GM18519 (cell line): Measurements from ENCODE around the gene TBCD.

ENCODE experiments used
- ATAC-seq: cut with Tn5 transposase; IDR thresholded peaks from one replicate; pipeline ENCODE4 v1.9.1; 2021; ENCODE audit warnings: mild to moderate bottlenecking, moderate library complexity; ENCODE audit not compliant: unreplicated experiment, low FRiP score

The TBCD gene

DNA sequence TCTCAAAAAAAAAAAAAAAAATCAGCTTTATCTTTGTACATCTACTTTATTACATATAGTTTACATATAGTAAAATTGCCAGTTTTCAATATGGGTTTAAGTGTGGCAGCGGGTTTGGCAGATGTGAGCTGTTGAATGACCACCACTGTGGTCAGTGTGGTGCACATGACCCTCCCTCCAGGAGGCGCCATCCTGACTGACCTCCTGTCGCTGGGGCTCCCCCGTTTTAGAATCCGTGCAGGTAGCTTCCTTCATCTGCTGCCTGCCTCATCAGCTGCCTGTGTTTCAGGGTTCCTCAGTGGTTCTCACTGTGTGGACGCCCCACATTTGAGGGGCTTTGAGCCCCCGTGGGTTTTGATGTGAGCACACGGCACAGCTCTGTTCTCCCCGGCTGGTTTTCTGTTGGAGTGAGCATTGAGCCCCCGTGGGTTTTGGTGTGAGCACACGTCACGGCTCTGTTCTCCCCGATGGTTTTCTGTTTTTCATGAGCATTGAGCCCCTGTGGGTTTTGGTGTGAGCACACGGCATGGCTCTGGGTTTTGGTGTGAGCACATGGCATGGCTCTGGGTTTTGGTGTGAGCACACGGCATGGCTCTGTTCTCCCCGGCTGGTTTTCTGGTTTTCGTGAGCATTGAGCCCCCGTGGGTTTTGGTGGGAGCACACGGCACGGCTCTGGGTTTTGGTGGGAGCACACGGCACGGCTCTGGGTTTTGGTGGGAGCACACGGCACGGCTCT lies 145.8 kb downstream of the TBCD start:
- ATAC-seq, result no peak

- no peak for ATAC-seq
Observed at GRCh38 chr17:82898976-82899514, 147.2 kb downstream of the TBCD start.

DNA sequence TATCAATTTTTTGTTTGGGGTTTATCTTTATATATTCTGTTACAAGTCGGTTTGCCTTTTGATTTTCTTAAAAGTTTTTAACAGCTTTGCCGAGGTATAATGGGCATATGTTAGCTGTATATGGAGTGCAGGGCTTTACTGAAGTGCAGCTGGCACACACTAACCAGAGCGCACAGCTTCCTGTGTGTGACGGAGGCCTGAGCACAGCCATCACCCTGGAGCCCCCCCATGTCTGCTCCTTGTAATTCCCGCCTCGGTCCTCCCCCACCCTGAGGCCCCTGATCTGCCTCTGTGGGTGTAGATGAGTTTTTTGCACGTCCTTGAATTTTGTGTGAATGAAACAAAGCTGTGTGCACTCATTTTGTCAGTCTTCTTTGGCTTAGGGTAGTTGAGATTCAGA lies 148.1 kb downstream of the TBCD start:
- no peak for ATAC-seq

GRCh38 chr17:82900741-82901140 lies 148.9 kb downstream of the TBCD start:
- ATAC-seq, result no peak

GRCh38 chr17:82901356-82901755 lies 149.5 kb downstream of the TBCD start:
- ATAC-seq, result no peak

DNA sequence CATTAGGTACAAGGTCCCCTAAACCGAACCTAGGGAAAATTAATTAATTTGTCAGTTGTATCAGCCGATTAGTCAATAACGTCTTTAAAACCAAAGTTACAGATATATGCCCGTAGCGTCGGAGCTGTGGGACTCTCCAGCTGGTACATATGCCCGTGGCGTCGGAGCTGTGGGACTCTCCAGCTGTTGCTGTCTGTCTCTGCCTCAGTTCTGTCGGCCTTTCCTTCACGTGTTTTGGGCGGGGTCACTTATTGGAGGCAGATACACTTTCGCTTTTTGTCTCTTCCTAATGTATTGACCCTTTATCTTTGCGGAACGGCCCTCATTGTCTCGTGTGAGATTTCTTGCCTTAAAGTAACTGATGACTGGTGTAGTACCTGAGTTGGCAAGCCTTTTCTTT lies 150.0 kb downstream of the TBCD start:
- ATAC-seq, result no peak

DNA sequence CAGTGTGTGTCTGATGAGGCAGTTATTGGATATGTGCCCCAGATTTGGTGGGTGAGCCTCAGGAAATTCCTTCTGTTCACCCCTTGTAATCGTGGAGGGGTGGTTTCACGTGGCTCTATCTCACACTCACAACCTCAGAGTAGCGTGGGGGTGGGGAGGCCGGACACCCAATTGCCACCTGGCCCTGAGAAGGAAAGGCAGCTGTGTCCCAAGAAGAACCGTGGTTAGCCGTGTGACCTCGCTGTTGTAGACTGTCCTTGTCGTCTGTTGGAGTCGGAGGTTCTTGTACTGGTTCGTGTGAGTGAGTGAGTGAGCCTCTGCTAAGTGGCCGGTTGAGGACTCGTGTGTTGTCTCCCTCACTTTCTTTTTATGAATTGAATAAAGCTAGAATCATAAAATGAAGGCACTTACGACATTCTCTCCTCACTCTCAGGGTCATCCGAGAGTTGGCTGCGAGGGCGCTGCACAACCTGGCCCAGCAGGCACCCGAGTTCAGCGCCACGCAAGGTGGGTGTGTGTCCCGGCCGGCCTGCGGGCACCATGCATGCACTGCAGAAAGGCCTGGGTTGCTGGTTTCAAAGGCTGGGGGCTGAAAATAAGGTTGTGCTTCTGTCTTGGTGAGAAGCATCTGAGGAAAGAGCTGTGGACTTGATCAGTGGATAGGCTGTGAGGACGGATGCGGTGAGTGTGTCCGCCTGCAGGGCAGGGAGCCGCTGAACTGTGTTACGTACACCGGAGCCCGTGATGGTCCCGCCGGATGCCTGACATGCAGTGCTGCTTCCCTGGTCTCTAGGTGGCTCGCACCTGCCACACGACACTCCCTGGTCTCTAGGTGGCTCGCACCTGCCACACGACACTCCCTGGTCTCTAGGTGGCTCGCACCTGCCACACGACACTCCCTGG lies 151.4 kb downstream of the TBCD start:
- ATAC-seq, result no peak

DNA sequence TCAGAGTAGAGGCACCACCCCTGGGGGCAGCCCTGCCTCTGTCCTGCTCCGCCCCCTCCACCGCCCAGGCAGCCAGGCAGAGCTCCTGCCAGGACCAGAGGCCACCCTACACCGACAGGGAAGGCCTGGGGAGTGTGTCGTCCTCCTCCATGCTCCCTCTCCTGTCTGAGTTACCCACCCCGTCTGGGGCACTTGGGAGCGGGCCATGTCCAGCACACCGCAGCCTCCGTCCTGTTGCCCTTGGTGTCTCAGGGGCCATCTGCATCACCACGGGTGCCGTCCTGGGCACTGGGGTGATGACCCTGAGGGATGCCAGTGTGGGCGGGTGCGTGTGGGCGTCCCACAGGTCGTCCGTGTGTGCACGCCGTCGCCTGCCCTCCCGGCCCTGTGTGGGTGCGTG lies 153.3 kb downstream of the TBCD start:
- no peak for ATAC-seq

- ATAC-seq, result no peak
Observed at GRCh38 chr17:82907797-82908542, 156.1 kb downstream of the TBCD start.

DNA sequence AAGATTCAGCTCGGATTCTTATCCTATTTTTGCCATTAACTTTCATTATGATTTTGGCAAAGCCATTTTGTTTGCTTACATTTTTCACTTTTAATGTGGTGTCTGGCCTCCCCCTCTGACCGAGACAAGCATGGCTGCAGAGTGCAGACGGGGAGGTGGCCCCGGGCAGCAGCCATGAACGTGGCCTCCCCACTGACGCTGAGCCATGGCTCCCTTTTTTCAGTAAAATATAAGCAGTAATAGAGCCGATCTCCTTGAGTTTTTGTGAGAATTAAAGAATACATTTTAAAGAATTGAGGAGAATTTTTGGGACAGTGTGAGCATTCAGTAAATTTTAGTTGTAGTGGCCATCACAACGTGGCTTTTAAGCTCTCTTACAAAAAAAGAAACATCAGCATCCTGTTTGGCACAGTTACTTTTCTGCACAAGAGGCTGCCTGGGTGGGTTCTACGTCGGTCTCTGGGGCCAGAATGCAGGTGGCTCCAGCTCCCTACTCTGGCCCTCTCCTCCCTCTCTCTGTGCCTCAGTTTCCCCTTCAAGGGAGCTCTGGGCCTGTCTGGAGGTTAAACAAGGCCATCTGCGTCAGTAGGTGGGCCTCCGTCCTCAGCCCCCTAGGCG lies 156.8 kb downstream of the TBCD start:
- ATAC-seq, result no peak

GRCh38 chr17:82909322-82909904 lies 157.5 kb downstream of the TBCD start:
- ATAC-seq, result no peak

GRCh38 chr17:82910041-82910481 lies 158.2 kb downstream of the TBCD start:
- ATAC-seq, result no peak

- no peak for ATAC-seq
Observed at GRCh38 chr17:82910770-82911169, 158.9 kb downstream of the TBCD start.

- no peak for ATAC-seq
Observed at GRCh38 chr17:82911822-82912221, 160.0 kb downstream of the TBCD start.

- ATAC-seq, result no peak
Observed at GRCh38 chr17:82912484-82913089, 160.7 kb downstream of the TBCD start.

GRCh38 chr17:82913304-82914043 lies 161.6 kb downstream of the TBCD start:
- no peak for ATAC-seq

DNA sequence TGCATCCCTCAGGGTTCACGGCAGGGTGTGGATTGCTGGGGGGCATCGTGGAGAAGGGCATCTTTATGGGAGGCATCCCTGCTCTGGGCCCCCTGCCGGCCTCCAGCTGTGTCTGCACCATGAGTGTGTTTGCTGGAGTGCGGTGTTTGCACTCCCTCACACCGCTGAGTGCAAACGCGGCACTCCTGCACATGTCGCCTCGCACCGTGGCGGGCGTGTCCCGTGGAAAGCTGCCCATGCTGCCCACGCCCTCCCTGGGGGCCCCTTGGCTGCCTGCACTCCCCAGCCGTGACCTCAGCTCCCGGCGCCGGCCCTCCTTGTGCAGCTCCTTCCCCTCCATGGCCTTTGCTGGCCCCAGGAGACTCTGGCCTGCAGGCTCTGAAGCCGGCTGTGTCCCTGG lies 162.5 kb downstream of the TBCD start:
- no peak for ATAC-seq

DNA sequence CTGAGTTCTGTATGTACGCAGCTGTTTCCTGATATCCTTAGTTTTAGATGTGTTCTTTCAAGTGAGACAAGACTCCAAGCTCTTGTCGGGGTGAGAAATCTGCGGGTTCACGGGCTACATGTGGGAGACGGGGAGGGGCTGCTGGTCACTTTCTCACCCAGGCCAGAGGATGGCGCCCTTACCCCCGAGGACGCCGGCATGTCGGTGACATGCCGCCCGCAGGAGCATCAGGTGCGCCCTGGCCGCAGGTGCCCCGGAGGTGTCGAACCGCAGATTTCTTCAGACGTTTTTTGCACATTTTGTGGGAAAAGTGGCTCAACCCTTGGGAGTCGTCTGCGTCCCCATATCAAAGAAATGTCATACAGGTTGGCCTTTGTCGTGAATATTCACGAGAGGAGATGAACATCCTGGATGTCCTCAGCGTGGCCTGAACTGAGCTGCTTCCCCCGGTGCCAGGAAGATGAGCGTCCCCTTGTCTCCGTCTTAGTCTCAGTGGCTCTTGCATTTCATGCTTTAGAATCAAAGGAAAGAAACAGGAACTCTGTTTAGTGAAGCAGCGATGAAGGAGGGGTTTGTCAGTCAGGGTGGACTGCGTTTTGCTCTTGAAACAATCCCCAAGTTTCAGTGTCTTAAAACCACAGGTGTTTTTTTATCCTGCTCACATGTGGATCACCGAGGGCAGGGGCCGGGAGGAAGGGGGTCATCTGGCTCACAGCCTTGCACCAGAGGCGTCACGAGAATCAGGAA lies 163.3 kb downstream of the TBCD start:
- no peak for ATAC-seq
